ENCODE measurements around the gene MYOD1. TPM values are rescaled to one million over a fixed set of nuclear protein-coding genes. Genes with fewer than 3 reads are reported as not detected.

The MYOD1 gene
- total RNA-seq, 1 experiment from 2014 or later, result not detected

DNA sequence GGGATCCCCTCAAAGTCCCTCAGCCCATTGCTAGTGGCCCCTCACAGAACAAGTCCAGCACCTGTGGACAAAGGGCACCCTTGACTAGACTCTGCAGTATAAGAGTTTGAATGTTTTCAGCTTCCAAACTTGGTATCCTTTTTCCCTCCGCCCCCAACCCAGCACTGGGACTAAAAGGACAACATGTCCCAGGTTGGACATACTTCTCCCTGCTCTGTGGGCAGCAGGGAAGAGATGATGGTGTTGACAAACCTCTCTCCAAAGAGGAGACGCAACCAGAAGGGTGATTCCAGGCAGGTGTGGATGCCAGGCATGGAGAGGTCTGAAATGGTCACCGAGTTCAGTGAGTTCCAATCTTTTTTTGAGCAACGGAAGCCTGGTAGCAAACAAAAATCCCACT, 4.5 kb upstream of the MYOD1 start:
- H3K27me3 ChIP-seq (replicated peaks), result peaks cover 82% of the 10 kb centered on the region
- no peak overlapping the region for H3K4me3 ChIP-seq
- H3K27ac ChIP-seq, result no peak overlapping the region
- no peaks in the 10 kb centered on the region for H3K4me1 ChIP-seq (replicated peaks)
- no peaks in the 10 kb centered on the region for H3K36me3 ChIP-seq
- peaks cover 2% of the 10 kb centered on the region; the same call in 1 of the 2 replicates for H3K9me3 ChIP-seq (replicated peaks)
- no peak for DNase-seq (ENCODE audit: low read depth in 1 of 2, low spot score in 2 of 2)

DNA sequence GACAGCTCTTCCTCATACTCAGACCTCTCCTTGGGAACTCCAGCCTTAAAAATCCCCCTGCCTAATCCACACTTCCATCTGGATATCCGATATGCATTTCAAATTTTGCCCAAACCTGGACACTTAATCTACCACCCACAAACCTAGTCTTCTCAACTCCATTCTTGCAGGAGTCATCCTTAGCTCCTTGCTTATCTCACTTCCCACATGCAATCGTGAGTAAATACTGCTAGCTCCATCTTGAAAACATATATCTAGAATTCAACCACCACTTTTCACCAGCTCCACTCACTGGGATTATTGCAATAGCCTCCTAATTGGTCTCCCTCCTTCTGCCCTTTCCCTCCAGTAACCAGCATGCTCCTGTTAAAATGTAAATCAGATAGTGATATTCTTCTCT, 2.6 kb upstream of the MYOD1 start:
- no peaks in the 10 kb centered on the region for H3K36me3 ChIP-seq
- H3K9me3 ChIP-seq (replicated peaks), result peaks cover 6% of the 10 kb centered on the region; the same call in 1 of the 2 replicates
- H3K27ac ChIP-seq, result no peak overlapping the region
- peaks cover 94% of the 10 kb centered on the region for H3K27me3 ChIP-seq (replicated peaks)
- DNase-seq (ENCODE audit: low read depth in 1 of 2, low spot score in 2 of 2), result no peak
- H3K4me1 ChIP-seq (replicated peaks), result no peaks in the 10 kb centered on the region
- H3K4me3 ChIP-seq, result no peak overlapping the region

- H3K36me3 ChIP-seq, result no peaks in the 10 kb centered on the region
- no peaks in the 10 kb centered on the region for H3K4me1 ChIP-seq (replicated peaks)
- DNase-seq (ENCODE audit: low read depth in 1 of 2, low spot score in 2 of 2), result no peak
- no peak overlapping the region for H3K27ac ChIP-seq
- H3K9me3 ChIP-seq (replicated peaks), result peaks cover 10% of the 10 kb centered on the region; the same call in 1 of the 2 replicates
- peaks cover 94% of the 10 kb centered on the region for H3K27me3 ChIP-seq (replicated peaks)
- H3K4me3 ChIP-seq, result no peak overlapping the region
These were observed 1.4 kb upstream of the MYOD1 start for GRCh38 chr11:17718015-17718414.

GRCh38 chr11:17718510-17718962, 835 bp upstream of the MYOD1 start:
- Histone ChIP-seq H3K27ac (no peak overlapping the region), H3K9me3 (replicated peaks) (peaks cover 10% of the 10 kb centered on the region; the same call in 1 of the 2 replicates), H3K4me1 (replicated peaks) (no peaks in the 10 kb centered on the region), H3K27me3 (replicated peaks) (peaks cover 94% of the 10 kb centered on the region), H3K36me3 (no peaks in the 10 kb centered on the region), H3K4me3 (no peak overlapping the region)
- no peak for DNase-seq (ENCODE audit: low read depth in 1 of 2, low spot score in 2 of 2)

DNA sequence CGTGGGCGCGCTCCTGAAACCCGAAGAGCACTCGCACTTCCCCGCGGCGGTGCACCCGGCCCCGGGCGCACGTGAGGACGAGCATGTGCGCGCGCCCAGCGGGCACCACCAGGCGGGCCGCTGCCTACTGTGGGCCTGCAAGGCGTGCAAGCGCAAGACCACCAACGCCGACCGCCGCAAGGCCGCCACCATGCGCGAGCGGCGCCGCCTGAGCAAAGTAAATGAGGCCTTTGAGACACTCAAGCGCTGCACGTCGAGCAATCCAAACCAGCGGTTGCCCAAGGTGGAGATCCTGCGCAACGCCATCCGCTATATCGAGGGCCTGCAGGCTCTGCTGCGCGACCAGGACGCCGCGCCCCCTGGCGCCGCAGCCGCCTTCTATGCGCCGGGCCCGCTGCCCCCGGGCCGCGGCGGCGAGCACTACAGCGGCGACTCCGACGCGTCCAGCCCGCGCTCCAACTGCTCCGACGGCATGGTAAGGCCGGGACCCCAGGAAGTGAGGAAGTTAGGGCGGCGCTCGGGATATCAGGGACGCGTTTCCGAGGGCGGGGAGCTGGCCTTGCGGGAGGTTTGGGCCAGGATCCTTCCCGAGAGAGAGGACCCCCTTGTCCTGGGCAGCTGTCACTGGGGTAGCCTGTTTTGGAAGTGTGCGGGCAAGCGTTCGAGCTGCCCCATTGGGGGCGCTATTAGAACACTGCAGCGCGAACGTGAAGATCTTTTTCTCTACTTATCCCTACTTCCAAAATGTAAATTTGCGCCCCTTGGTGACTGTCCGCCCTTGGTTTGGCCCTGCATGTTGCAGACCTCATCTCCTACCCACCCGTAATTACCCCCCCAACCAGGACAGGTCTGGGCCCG, 796 bp downstream of the MYOD1 start:
- Histone ChIP-seq H3K4me3 (no peak overlapping the region), H3K9me3 (replicated peaks) (peaks cover 10% of the 10 kb centered on the region; the same call in 1 of the 2 replicates), H3K36me3 (no peaks in the 10 kb centered on the region), H3K27me3 (replicated peaks) (peaks cover 99% of the 10 kb centered on the region), H3K27ac (no peak overlapping the region), H3K4me1 (replicated peaks) (no peaks in the 10 kb centered on the region)
- DNase-seq (ENCODE audit: low read depth in 1 of 2, low spot score in 2 of 2), result no peak

- Histone ChIP-seq H3K4me3 (no peak overlapping the region), H3K27me3 (replicated peaks) (peaks cover 96% of the 10 kb centered on the region), H3K27ac (no peak overlapping the region), H3K36me3 (no peaks in the 10 kb centered on the region), H3K9me3 (replicated peaks) (peaks cover 10% of the 10 kb centered on the region; the same call in 1 of the 2 replicates), H3K4me1 (replicated peaks) (no peaks in the 10 kb centered on the region)
- no peak for DNase-seq (ENCODE audit: low read depth in 1 of 2, low spot score in 2 of 2)
These were observed 1.4 kb downstream of the MYOD1 start for GRCh38 chr11:17720796-17721171.

- no peaks in the 10 kb centered on the region for H3K4me1 ChIP-seq (replicated peaks)
- H3K27me3 ChIP-seq (replicated peaks), result peaks cover 96% of the 10 kb centered on the region
- no peak overlapping the region for H3K4me3 ChIP-seq
- DNase-seq (ENCODE audit: low read depth in 1 of 2, low spot score in 2 of 2), result no peak
- no peaks in the 10 kb centered on the region for H3K36me3 ChIP-seq
- H3K9me3 ChIP-seq (replicated peaks), result peaks cover 10% of the 10 kb centered on the region; the same call in 1 of the 2 replicates
- H3K27ac ChIP-seq, result no peak overlapping the region
These were observed 2.0 kb downstream of the MYOD1 start for GRCh38 chr11:17721242-17721999.

- Histone ChIP-seq H3K27ac (no peak overlapping the region), H3K9me3 (replicated peaks) (peaks cover 10% of the 10 kb centered on the region; the same call in 1 of the 2 replicates), H3K36me3 (no peaks in the 10 kb centered on the region), H3K27me3 (replicated peaks) (peaks cover 93% of the 10 kb centered on the region), H3K4me1 (replicated peaks) (no peaks in the 10 kb centered on the region), H3K4me3 (no peak overlapping the region)
- no peak for DNase-seq (ENCODE audit: low read depth in 1 of 2, low spot score in 2 of 2)
These were observed 2.8 kb downstream of the MYOD1 start for GRCh38 chr11:17722000-17722643.

DNA sequence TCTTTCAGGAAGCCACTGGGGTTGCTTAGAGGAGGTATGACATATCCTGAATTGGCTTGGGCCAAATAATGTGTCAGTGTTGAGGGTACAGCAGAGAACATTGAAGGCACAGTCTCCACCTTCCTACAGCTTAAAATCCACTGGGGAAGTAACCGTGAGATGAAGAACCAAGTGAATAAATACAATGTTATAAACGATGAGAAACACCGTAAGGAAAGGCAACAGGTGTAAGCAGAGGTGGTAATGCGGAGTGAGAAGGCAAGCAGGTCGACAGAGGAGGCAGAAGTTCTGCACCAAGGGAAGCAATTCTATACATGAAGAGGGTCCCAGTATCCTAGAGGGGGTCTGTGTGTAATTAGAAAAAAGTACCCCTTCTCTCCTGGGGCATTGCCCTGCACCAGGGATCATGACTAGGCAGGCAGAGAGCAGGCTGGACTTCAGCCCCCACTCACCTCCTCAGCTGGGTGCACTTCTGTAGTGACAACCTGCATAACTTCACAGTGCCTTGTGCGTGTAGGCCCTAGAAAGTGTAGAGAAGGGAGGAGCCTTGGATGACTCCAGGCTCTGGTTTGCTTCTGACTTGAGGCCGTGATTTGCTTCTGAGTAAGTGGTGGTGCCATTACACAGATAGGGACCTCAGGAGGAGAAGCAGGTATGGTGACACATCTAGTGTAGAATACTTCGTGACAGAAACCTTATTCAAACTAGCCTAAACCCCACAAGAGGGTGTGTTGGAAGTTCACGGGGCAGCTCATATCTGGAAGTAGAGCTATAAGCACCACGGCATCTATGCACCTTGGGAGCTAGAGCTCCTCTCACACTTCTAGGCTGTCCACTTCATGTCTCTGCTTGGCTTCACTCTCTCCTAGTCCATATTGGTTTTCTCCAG, 4.9 kb downstream of the MYOD1 start:
- Histone ChIP-seq H3K36me3 (no peaks in the 10 kb centered on the region), H3K4me3 (no peak overlapping the region), H3K27ac (no peak overlapping the region), H3K9me3 (replicated peaks) (peaks cover 10% of the 10 kb centered on the region; the same call in 1 of the 2 replicates), H3K4me1 (replicated peaks) (no peaks in the 10 kb centered on the region), H3K27me3 (replicated peaks) (peaks cover 83% of the 10 kb centered on the region)
- DNase-seq (ENCODE audit: low read depth in 1 of 2, low spot score in 2 of 2), result no peak

DNA sequence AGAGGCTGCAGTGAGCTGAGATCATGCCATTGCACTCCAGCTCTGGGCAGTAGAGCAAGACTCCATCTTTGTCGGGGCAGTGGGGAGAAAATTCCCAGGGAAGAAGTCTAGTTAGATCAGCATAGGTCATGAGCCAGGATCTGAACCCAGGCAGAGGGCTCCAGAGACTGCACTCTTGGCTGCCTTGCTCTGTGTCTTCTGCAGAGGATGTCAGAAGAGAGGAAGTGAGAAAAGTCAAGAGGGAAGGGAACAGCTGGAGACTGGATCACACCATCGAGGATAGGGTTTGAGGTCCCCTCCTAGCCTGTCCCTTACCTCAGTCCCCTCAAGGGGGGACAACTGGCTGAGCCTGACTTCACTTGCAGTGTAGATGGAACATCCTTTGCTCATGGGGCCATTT, 5.8 kb downstream of the MYOD1 start:
- peaks cover 5% of the 10 kb centered on the region; the same call in 1 of the 2 replicates for H3K9me3 ChIP-seq (replicated peaks)
- no peak for DNase-seq (ENCODE audit: low read depth in 1 of 2, low spot score in 2 of 2)
- H3K36me3 ChIP-seq, result no peaks in the 10 kb centered on the region
- no peak overlapping the region for H3K27ac ChIP-seq
- H3K27me3 ChIP-seq (replicated peaks), result peaks cover 77% of the 10 kb centered on the region
- H3K4me3 ChIP-seq, result no peak overlapping the region
- no peaks in the 10 kb centered on the region for H3K4me1 ChIP-seq (replicated peaks)

DNA sequence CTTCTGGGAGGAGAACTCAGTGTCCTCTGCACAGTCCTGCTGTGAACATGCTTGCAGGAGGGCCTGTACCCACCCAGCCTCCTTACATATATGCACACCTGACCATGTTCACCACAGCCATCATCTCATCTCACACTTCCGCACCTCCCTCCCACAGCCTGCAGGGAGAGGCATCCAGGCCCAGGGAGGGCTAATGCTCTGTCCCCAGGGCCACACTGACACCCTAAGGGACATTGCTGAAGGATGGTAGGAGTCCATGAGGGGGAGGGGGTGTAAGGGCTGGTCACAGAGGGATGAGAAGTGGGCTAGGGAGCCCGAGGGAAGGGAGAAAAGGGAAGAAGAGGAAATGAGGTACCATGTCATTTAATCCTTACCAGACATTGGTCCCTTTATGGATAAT, 10.8 kb downstream of the MYOD1 start:
- Histone ChIP-seq H3K36me3 (no peaks in the 10 kb centered on the region), H3K9me3 (replicated peaks) (peaks cover 4% of the 10 kb centered on the region; the same call in 1 of the 2 replicates), H3K4me3 (no peak overlapping the region), H3K27ac (no peak overlapping the region), H3K4me1 (replicated peaks) (peaks cover 8% of the 10 kb centered on the region), H3K27me3 (replicated peaks) (peaks cover 48% of the 10 kb centered on the region)
- no peak for DNase-seq (ENCODE audit: low read depth in 1 of 2, low spot score in 2 of 2)

DNA sequence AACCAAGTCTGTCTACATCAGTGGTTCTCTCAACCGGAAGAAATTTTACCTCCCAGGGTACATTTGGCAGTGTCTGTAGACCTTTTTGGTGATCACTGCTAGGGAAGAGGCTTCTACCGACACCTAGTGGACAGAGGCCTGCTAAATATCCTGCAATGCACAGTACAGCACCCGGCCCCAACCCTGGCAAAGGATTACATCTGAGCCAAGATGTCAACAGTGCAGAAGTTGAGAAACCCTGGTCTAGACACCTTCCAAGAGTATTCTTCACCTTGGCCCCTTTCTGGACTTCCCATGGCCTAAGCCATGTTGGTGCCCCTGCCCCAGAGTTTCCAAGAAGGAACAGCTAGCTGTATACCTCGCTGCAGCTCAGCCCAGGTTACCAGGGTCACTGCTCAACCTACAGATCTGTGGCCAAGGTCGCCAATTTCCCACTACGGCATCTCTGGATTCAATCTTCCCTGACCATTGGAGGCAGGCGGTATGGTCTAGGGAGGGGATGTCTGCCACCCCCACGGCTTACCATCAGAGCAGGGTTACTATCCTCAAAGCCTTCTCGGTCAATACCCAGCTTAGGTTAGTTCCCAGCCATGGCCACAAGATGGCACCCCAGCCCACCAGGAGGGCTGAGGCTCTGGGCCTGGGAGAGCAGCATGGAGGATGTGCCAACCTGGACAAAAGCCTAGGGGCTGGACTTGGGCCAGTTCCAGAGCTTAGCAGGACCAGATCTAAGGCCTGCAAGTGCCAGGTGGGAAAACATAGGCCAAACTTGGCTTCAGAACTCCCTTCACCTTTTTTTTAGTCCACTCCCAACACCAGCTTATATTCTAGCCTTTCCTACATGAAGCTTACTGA, 11.5 kb downstream of the MYOD1 start:
- H3K4me1 ChIP-seq (replicated peaks), result peaks cover 10% of the 10 kb centered on the region
- H3K9me3 ChIP-seq (replicated peaks), result peaks cover 8% of the 10 kb centered on the region
- no peaks in the 10 kb centered on the region for H3K36me3 ChIP-seq
- DNase-seq (ENCODE audit: low read depth in 1 of 2, low spot score in 2 of 2), result peak; percentile 66 to 79
- no peak overlapping the region for H3K4me3 ChIP-seq
- peaks cover 50% of the 10 kb centered on the region for H3K27me3 ChIP-seq (replicated peaks)
- no peak overlapping the region for H3K27ac ChIP-seq

Measured in SJSA1 (cell line).